Pancreas (tissue), 10 donors: Measurements from ENCODE around the gene PPY. TPM values are rescaled to one million over a fixed set of nuclear protein-coding genes. Genes with fewer than 3 reads are reported as not detected.
"Not testable (repeated sequence)": the region's sequence is repeated elsewhere in the genome, so short reads cannot be mapped to it uniquely, and the experiment has no call there.

ENCODE experiments used
- ATAC-seq, 4 donors: fragments of 200-7000 bp; cut with Tn5 transposase; one replicate each; pipeline versions ENCODE4 v1.8.0 to v1.9.1; 2020; ENCODE audit warnings: mild to moderate bottlenecking in 4 of 4, moderate library complexity in 4 of 4
- DNase-seq, 6 donors: peaks; one replicate each; pipeline ENCODE4 v3.0.0-alpha.2; 2020
- FAIRE-seq: peaks from 2 replicates; lab custom pipeline; 2012; peaks lifted over from hg19 to GRCh38; lab: Jason Lieb, UNC
- H3K27ac ChIP-seq, 4 donors: fragments of 200-600 bp; sonication (generic); 1 replicate in 3 of 4; 2 replicates in 1 of 4; pipeline versions ENCODE4 v1.5.0 to v1.8.0; 2020
- H3K27me3 ChIP-seq, 4 donors: fragments of 200-600 bp; one replicate each; pipeline ENCODE4 v1.8.0; 2021
- H3K36me3 ChIP-seq, 3 donors: fragments of 200-600 bp; sonication (generic) in 1 of 3; one replicate each; pipeline versions ENCODE4 v1.5.0 to v1.8.0; 2020 to 2021
- H3K4me1 ChIP-seq, 3 donors: fragments of 200-600 bp; one replicate each; pipeline ENCODE4 v1.8.0; 2021
- H3K4me3 ChIP-seq, 4 donors: fragments of 200-600 bp; sonication (generic) in 2 of 4; one replicate each; pipeline versions ENCODE4 v1.5.0 to v1.8.0; 2020 to 2021
- H3K9me3 ChIP-seq, 4 donors: fragments of 200-600 bp; one replicate each; pipeline ENCODE4 v1.8.0; 2021
- WGBS, 2 donors: extraction: QIAGEN DNeasy Blood & Tissue Kit; methylation state at CpG; one replicate each; pipeline ENCODE4 v1.1.7; 2013; 5-methylcytosine and 5-hydroxymethylcytosine counted together
- intact Hi-C, 3 donors: fragments of 100-400 bp; cut with DNase I; formaldehyde crosslinking; loops; one replicate each; pipeline versions ENCODE4 v1.11.1 to v1.14.2; 2022
- polyA plus RNA-seq, 2 donors: library from polyadenylated mRNA; stranded (reverse); fragments of 200-250 nt; gene quantifications; one replicate each; pipeline ENCODE4 v1.2.3, GENCODE V29; 2013
- total RNA-seq, 6 donors: library from RNA; stranded (reverse); fragmentation: NEBNext Ultra II Directional in 4 of 6; extraction: Animal tissue kit (Norgen Biotek cat#: 25700) in 4 of 6; gene quantifications; one replicate each; pipeline versions ENCODE4 v1.2.1 to v1.2.4, GENCODE V29; 2021 to 2023
- TF ChIP-seq, protein P1 (sequence below), 4 donors: fragments of 200-600 bp; sonication (generic) in 3 of 4; IDR thresholded peaks; one replicate each; pipeline versions ENCODE4 v1.5.0 to v1.8.0; 2021; ENCODE audit warnings: antibody characterized with exemption in 4 of 4
- donor health status: healthy with polysubstance abuse.
- donor health status: DM: no; HTN: no; CAD: no; lungs with moderate emphysema.
- donor health status: DM: no; HTN: no; CAD: no.
- donor health status: control.
- donor health status: control.
- donor health status: Bipolar disorder and iron deficiency.
- donor health status: DM: yes; HTN: yes; CAD: no.
- donor health status: DM: no; HTN: no; CAD: no.
- donor health status: DM: no; HTN: no; CAD: no.
- donor health status: DM: yes; HTN: yes; CAD: no.

PPY gene
- total and polyA plus RNA-seq, 8 donors = 7.2 to 392 (median 35.7) TPM

DNA sequence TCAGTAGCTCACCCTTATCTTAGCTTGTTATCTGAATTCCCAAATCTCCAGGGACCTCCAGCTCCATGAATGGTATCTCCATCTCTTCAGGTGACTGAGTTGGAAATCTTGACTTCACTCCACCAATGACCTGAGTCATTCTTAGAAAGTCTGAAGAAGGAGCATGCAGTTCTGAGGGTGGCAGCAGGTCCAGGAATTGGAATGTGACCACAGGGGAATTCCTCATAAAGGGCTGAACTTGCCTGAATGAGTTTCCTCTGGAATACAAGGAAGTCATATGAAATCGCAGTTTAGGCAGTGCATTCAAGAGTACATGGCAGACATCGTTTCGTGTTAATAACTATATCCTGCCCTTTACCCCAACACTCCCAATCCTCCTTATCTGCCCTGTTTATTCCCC lies 24.0 kb upstream of the PPY start:
- WGBS, 2 donors = 74 to 86% methylated on average over 3 of the region's 3 CpGs

DNA sequence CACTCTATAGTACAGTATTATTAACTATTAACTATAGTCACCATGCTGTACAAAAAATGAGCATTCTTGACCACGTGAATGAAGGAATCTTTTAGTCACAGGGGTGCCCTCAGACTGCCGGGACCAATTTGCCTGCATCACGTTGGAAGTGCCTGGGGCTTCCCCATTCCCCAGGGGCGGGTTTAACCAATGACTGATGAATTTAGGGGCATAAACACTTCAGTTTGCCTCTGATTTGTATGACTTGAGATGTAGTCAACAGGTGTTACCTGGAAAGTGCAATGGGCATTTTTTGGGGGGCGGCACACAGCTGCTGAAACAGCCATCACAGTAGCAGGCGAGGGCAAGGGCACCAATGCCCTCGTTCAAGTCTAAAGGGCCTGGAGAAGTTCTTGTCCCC lies 20.2 kb upstream of the PPY start:
- TF ChIP-seq, protein P1, sequence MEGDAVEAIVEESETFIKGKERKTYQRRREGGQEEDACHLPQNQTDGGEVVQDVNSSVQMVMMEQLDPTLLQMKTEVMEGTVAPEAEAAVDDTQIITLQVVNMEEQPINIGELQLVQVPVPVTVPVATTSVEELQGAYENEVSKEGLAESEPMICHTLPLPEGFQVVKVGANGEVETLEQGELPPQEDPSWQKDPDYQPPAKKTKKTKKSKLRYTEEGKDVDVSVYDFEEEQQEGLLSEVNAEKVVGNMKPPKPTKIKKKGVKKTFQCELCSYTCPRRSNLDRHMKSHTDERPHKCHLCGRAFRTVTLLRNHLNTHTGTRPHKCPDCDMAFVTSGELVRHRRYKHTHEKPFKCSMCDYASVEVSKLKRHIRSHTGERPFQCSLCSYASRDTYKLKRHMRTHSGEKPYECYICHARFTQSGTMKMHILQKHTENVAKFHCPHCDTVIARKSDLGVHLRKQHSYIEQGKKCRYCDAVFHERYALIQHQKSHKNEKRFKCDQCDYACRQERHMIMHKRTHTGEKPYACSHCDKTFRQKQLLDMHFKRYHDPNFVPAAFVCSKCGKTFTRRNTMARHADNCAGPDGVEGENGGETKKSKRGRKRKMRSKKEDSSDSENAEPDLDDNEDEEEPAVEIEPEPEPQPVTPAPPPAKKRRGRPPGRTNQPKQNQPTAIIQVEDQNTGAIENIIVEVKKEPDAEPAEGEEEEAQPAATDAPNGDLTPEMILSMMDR (IDR thresholded peaks at IDR 0.05) = no peak
- intact Hi-C loops = no loop called here
- Histone ChIP-seq H3K9me3 (no peaks in the 10 kb centered on the region), H3K4me3 (no peak overlapping the region), H3K36me3 (no peaks in the 10 kb centered on the region), H3K4me1 (no peaks in the 10 kb centered on the region), H3K27ac (no peak overlapping the region), H3K27me3 (no peaks in the 10 kb centered on the region)
- DNase-seq = no peak
- FAIRE-seq = no peak
- WGBS, 2 donors = 42% methylated on average over 7 of the region's 7 CpGs
- no peak for ATAC-seq

More for the DNA sequence above, 24.0 kb upstream of the PPY start:
- Histone ChIP-seq H3K36me3 (no peaks in the 10 kb centered on the region), H3K27me3 (no peaks in the 10 kb centered on the region), H3K4me1 (no peaks in the 10 kb centered on the region), H3K27ac (no peak overlapping the region), H3K9me3 (no peaks in the 10 kb centered on the region), H3K4me3 (no peak overlapping the region)
- intact Hi-C loops = no loop called here
- DNase-seq = no peak
- peak in 1 of 4 donors; percentile 27 for ATAC-seq
- no peak for FAIRE-seq
- TF ChIP-seq, protein P1 (IDR thresholded peaks at IDR 0.05) = no peak

DNA sequence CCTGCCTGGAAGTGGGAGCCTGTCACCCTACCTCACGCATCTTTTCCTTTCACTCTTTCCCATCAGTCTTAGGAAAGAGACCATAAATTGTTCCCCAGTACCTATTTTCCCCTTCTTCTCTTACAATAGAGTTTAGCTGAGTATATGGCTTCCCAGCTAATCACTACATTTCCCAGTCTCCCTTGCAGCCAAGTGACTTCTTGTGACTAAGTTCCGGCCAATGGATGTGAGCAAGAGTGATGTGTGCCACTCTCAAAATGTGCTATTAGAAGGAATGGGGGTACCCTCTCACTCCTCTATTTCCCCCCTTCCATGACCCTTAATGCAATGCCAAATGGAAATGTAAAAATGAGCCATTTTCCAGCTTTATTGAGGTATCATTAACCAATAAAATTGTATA lies 19.7 kb upstream of the PPY start:
- ATAC-seq (no peak), DNase-seq (no peak), FAIRE-seq (no peak)
- Histone ChIP-seq H3K27me3 (no peaks in the 10 kb centered on the region), H3K9me3 (no peaks in the 10 kb centered on the region), H3K4me3 (no peak overlapping the region), H3K4me1 (no peaks in the 10 kb centered on the region), H3K36me3 (no peaks in the 10 kb centered on the region), H3K27ac (no peak overlapping the region)
- intact Hi-C loops = no loop called here
- TF ChIP-seq, protein P1 (IDR thresholded peaks at IDR 0.05) = no peak
- 68 to 72% methylated on average over 2 of the region's 2 CpGs for WGBS, 2 donors

DNA sequence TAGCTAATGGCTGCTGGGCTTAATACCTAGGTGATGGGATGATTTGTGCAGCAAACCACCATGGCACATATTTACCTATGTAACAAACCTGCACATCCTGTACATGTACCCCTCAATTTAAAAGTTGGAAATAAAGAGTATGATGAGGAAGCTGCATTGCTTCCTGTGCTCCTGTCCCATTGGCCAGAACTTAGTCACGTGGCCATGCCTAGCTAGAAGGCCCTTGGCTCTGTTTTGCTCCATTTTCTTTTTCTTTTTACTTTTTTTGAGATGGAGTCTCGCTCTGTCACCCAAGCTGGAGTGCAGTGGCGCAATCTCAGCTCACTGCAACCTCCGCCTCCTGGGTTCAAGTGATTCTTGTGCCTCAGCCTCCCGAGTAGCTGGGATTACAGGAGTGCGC lies 19.0 kb upstream of the PPY start:
- H3K4me3 ChIP-seq, H3K27ac ChIP-seq, H3K27me3 ChIP-seq, ATAC-seq, H3K36me3 ChIP-seq, DNase-seq, intact Hi-C loops, FAIRE-seq, H3K4me1 ChIP-seq, H3K9me3 ChIP-seq: not testable (repeated sequence)
- WGBS, 2 donors = 85 to 91% methylated on average over 6 of the region's 6 CpGs

DNA sequence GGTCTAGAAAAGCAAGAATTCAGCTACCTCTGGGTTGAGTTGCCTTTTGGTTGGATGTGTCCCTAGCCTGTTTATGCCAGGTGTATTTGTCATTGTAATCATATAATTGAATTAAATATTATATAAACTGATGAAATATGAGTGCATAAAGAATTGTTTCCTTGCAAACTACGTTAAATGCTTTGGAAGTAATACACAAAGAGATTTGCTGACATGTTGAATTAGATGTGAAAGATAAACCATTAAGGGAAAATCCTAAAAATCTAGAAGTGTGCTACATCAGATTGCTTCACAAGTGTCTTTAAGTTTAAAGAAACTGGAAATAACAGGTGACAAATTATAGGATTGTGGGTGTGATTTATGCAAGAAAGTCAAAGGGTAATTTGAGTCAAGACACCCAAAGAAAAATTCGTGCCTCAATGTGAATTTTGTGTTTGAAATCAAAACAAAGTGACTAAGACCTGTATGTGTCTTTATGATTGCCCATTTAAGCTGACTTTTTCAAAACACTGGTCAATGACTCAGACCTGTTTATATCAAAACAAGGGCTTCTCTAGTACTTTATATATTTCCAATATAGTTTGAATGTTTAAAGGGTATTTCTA lies 16.6 kb upstream of the PPY start:
- WGBS, 2 donors = 55 to 59% methylated on average over 2 of the region's 2 CpGs
- no peak for ATAC-seq

More for the DNA sequence above, 16.6 kb upstream of the PPY start:
- Histone ChIP-seq H3K4me1 (no peaks in the 10 kb centered on the region), H3K36me3 (no peaks in the 10 kb centered on the region), H3K9me3 (no peaks in the 10 kb centered on the region), H3K27ac (no peak overlapping the region), H3K4me3 (no peak overlapping the region), H3K27me3 (no peaks in the 10 kb centered on the region)
- TF ChIP-seq, protein P1 (IDR thresholded peaks at IDR 0.05) = no peak
- DNase-seq = no peak
- intact Hi-C loops = no loop called here
- FAIRE-seq = no peak
